SJCRH30 (cell line): ENCODE measurements around the gene FAT1. TPM values are rescaled to one million over a fixed set of nuclear protein-coding genes. Genes with fewer than 3 reads are reported as not detected.

ENCODE experiments used
- DNase-seq, 2 experiments: peaks; one replicate each; pipeline ENCODE4 v3.0.0-alpha.2; 2015 to 2020
- H3K27ac ChIP-seq: fragments of 250-450 bp; sonication (Bioruptor Pico); 2 replicates; pipeline ENCODE4 v1.5.1; 2020; ENCODE audit warnings: mild to moderate bottlenecking, moderate library complexity
- H3K27me3 ChIP-seq: fragments of 250-450 bp; sonication (Bioruptor Pico); 2 replicates; pipeline ENCODE4 v1.5.1; 2020; ENCODE audit warnings: mild to moderate bottlenecking, moderate library complexity
- H3K36me3 ChIP-seq: fragments of 250-450 bp; sonication (Bioruptor Pico); 2 replicates; pipeline ENCODE4 v1.5.1; 2020; ENCODE audit warnings: mild to moderate bottlenecking, moderate library complexity
- H3K4me1 ChIP-seq: fragments of 250-450 bp; sonication (Bioruptor Pico); 2 replicates; pipeline ENCODE4 v1.5.1; 2020; ENCODE audit warnings: mild to moderate bottlenecking, moderate library complexity
- H3K4me3 ChIP-seq: fragments of 250-450 bp; sonication (Bioruptor Pico); 2 replicates; pipeline ENCODE4 v1.5.1; 2020; ENCODE audit warnings: mild to moderate bottlenecking, moderate library complexity
- H3K9me3 ChIP-seq: fragments of 250-450 bp; sonication (Bioruptor Pico); replicated peaks from 2 replicates; pipeline ENCODE4 v1.5.1; 2020; ENCODE audit warnings: mild to moderate bottlenecking, moderate library complexity
- total RNA-seq: library from RNA; depleted of rRNA; stranded (reverse); fragments of >200 nt; shearing (Covaris generic); gene quantifications from 2 replicates; pipeline ENCODE4 v1.2.3, GENCODE V29; 2014

The FAT1 gene
- total RNA-seq, 1 experiment from 2014 or later, result 154 TPM

GRCh38 chr4:186622788-186623464 lies 100.7 kb downstream of the FAT1 start:
- Histone ChIP-seq H3K36me3 (peaks cover 35% of the 10 kb centered on the region), H3K4me1 (peaks cover 6% of the 10 kb centered on the region; the same call in 1 of the 2 replicates), H3K4me3 (no peak overlapping the region), H3K27ac (no peak overlapping the region), H3K9me3 (no peaks in the 10 kb centered on the region), H3K27me3 (no peaks in the 10 kb centered on the region)
- DNase-seq, result no peak

GRCh38 chr4:186621959-186622553 lies 101.6 kb downstream of the FAT1 start:
- no peak overlapping the region for H3K27ac ChIP-seq
- H3K4me1 ChIP-seq, result peaks cover 6% of the 10 kb centered on the region; the same call in 1 of the 2 replicates
- no peak for DNase-seq
- H3K36me3 ChIP-seq, result peaks cover 31% of the 10 kb centered on the region
- H3K9me3 ChIP-seq, result no peaks in the 10 kb centered on the region
- H3K27me3 ChIP-seq, result no peaks in the 10 kb centered on the region
- no peak overlapping the region for H3K4me3 ChIP-seq

GRCh38 chr4:186619088-186619487 lies 104.6 kb downstream of the FAT1 start:
- H3K9me3 ChIP-seq, result no peaks in the 10 kb centered on the region
- no peak overlapping the region for H3K27ac ChIP-seq
- no peak for DNase-seq
- H3K27me3 ChIP-seq, result no peaks in the 10 kb centered on the region
- no peak overlapping the region for H3K4me3 ChIP-seq
- peaks cover 40% of the 10 kb centered on the region for H3K36me3 ChIP-seq
- H3K4me1 ChIP-seq, result no peaks in the 10 kb centered on the region

- no peaks in the 10 kb centered on the region for H3K27me3 ChIP-seq
- H3K27ac ChIP-seq, result no peak overlapping the region
- no peaks in the 10 kb centered on the region for H3K9me3 ChIP-seq
- DNase-seq, result no peak
- H3K4me3 ChIP-seq, result no peak overlapping the region
- H3K4me1 ChIP-seq, result no peaks in the 10 kb centered on the region
- peaks cover 36% of the 10 kb centered on the region for H3K36me3 ChIP-seq
Measured at GRCh38 chr4:186617921-186618320, 105.7 kb downstream of the FAT1 start.

GRCh38 chr4:186607490-186607889 lies 116.2 kb downstream of the FAT1 start:
- Histone ChIP-seq H3K27me3 (no peaks in the 10 kb centered on the region), H3K36me3 (peaks cover 71% of the 10 kb centered on the region), H3K27ac (peak overlapping the region; percentile 90), H3K4me3 (no peak overlapping the region), H3K9me3 (no peaks in the 10 kb centered on the region), H3K4me1 (peaks cover 22% of the 10 kb centered on the region)
- DNase-seq, result no peak

- Histone ChIP-seq H3K27me3 (no peaks in the 10 kb centered on the region), H3K27ac (peak overlapping the region; percentile 90)
Measured at GRCh38 chr4:186606591-186606992, 117.1 kb downstream of the FAT1 start.

GRCh38 chr4:186605261-186605865 lies 118.3 kb downstream of the FAT1 start:
- H3K4me3 ChIP-seq, result no peak overlapping the region
- H3K36me3 ChIP-seq, result peaks cover 79% of the 10 kb centered on the region
- H3K4me1 ChIP-seq, result peaks cover 22% of the 10 kb centered on the region
- no peak for DNase-seq
- H3K27me3 ChIP-seq, result no peaks in the 10 kb centered on the region
- peak overlapping the region; percentile 90 for H3K27ac ChIP-seq
- H3K9me3 ChIP-seq, result no peaks in the 10 kb centered on the region

More at GRCh38 chr4:186606591-186606992, 117.1 kb downstream of the FAT1 start:
- Histone ChIP-seq H3K36me3 (peaks cover 75% of the 10 kb centered on the region), H3K4me3 (no peak overlapping the region), H3K4me1 (peaks cover 22% of the 10 kb centered on the region), H3K9me3 (no peaks in the 10 kb centered on the region)
- peak; percentile 87 to 95 for DNase-seq

- Histone ChIP-seq H3K9me3 (no peaks in the 10 kb centered on the region), H3K4me3 (no peak overlapping the region), H3K27ac (no peak overlapping the region), H3K4me1 (peaks cover 22% of the 10 kb centered on the region), H3K36me3 (peaks cover 75% of the 10 kb centered on the region), H3K27me3 (no peaks in the 10 kb centered on the region)
- DNase-seq, result no peak
Measured at GRCh38 chr4:186604124-186604807, 119.4 kb downstream of the FAT1 start.

- H3K36me3 ChIP-seq, result peaks cover 69% of the 10 kb centered on the region
- peaks cover 22% of the 10 kb centered on the region for H3K4me1 ChIP-seq
- H3K4me3 ChIP-seq, result no peak overlapping the region
- H3K27me3 ChIP-seq, result no peaks in the 10 kb centered on the region
- H3K9me3 ChIP-seq, result no peaks in the 10 kb centered on the region
- no peak overlapping the region for H3K27ac ChIP-seq
- DNase-seq, result no peak
Measured at GRCh38 chr4:186602978-186603377, 120.7 kb downstream of the FAT1 start.

GRCh38 chr4:186599483-186599882 lies 124.2 kb downstream of the FAT1 start:
- H3K27ac ChIP-seq, result no peak overlapping the region
- no peak for DNase-seq
- peaks cover 65% of the 10 kb centered on the region for H3K36me3 ChIP-seq
- H3K4me1 ChIP-seq, result no peaks in the 10 kb centered on the region
- no peak overlapping the region for H3K4me3 ChIP-seq
- H3K9me3 ChIP-seq, result no peaks in the 10 kb centered on the region
- no peaks in the 10 kb centered on the region for H3K27me3 ChIP-seq

- H3K27me3 ChIP-seq, result no peaks in the 10 kb centered on the region
- no peak overlapping the region for H3K4me3 ChIP-seq
- no peaks in the 10 kb centered on the region for H3K4me1 ChIP-seq
- DNase-seq, result peak in 1 of 2 experiments; percentile 23
- no peaks in the 10 kb centered on the region for H3K9me3 ChIP-seq
- no peak overlapping the region for H3K27ac ChIP-seq
- peaks cover 57% of the 10 kb centered on the region for H3K36me3 ChIP-seq
Measured at GRCh38 chr4:186598686-186599085, 125.0 kb downstream of the FAT1 start.

- DNase-seq, result no peak
- Histone ChIP-seq H3K9me3 (no peaks in the 10 kb centered on the region), H3K36me3 (peaks cover 41% of the 10 kb centered on the region), H3K4me1 (no peaks in the 10 kb centered on the region), H3K4me3 (no peak overlapping the region), H3K27ac (no peak overlapping the region), H3K27me3 (no peaks in the 10 kb centered on the region)
Measured at GRCh38 chr4:186596850-186597390, 126.7 kb downstream of the FAT1 start.

- H3K4me1 ChIP-seq, result no peaks in the 10 kb centered on the region
- H3K27me3 ChIP-seq, result no peaks in the 10 kb centered on the region
- H3K4me3 ChIP-seq, result no peak overlapping the region
- DNase-seq, result no peak
- no peak overlapping the region for H3K27ac ChIP-seq
- H3K9me3 ChIP-seq, result no peaks in the 10 kb centered on the region
- H3K36me3 ChIP-seq, result peaks cover 36% of the 10 kb centered on the region
Measured at GRCh38 chr4:186596346-186596745, 127.3 kb downstream of the FAT1 start.

GRCh38 chr4:186593587-186593973 lies 130.1 kb downstream of the FAT1 start:
- no peak for DNase-seq
- no peaks in the 10 kb centered on the region for H3K4me1 ChIP-seq
- H3K36me3 ChIP-seq, result peaks cover 22% of the 10 kb centered on the region
- no peak overlapping the region for H3K4me3 ChIP-seq
- H3K9me3 ChIP-seq, result no peaks in the 10 kb centered on the region
- no peaks in the 10 kb centered on the region for H3K27me3 ChIP-seq
- H3K27ac ChIP-seq, result no peak overlapping the region
